OCI-LY1 (cell line): ENCODE results near the gene INPP5K.
"Not testable (repeated sequence)": the region's sequence is repeated elsewhere in the genome, so short reads cannot be mapped to it uniquely, and the experiment has no call there.

ENCODE experiments used
- H2AFZ ChIP-seq: fragments of 200-600 bp; sonication (generic), shearing (Covaris generic); 2 replicates; pipeline ENCODE4 v1.6.0; 2014; ENCODE audit warnings: antibody characterized with exemption, mild to moderate bottlenecking, low read length
- H3F3A ChIP-seq: fragments of 200-600 bp; sonication (generic), shearing (Covaris generic); 2 replicates; pipeline ENCODE4 v1.6.0; 2014; ENCODE audit warnings: mild to moderate bottlenecking, antibody characterized with exemption, low read length, moderate library complexity; ENCODE audit not compliant: insufficient read depth
- H3K27ac ChIP-seq: fragments of 200-600 bp; sonication (generic); 2 replicates; pipeline ENCODE4 v1.5.1; 2014; ENCODE audit warnings: low read length, mixed run types, mild to moderate bottlenecking, low read depth; ENCODE audit not compliant: poor library complexity, severe bottlenecking
- H3K27me3 ChIP-seq: fragments of 200-600 bp; sonication (generic); 2 replicates; pipeline ENCODE4 v1.6.0; 2014; ENCODE audit warnings: antibody characterized with exemption, mild to moderate bottlenecking, low read length, moderate library complexity; ENCODE audit not compliant: insufficient read depth
- H3K36me3 ChIP-seq: fragments of 200-600 bp; sonication (generic); 2 replicates; pipeline ENCODE4 v1.6.1; 2014; ENCODE audit warnings: mild to moderate bottlenecking, antibody characterized with exemption, low read length, moderate library complexity, mixed read lengths; ENCODE audit not compliant: insufficient read depth
- H3K4me1 ChIP-seq: fragments of 200-600 bp; sonication (generic); 2 replicates; pipeline ENCODE4 v1.5.1; 2014; ENCODE audit warnings: mild to moderate bottlenecking, low read length, moderate library complexity; ENCODE audit not compliant: insufficient read depth, severe bottlenecking
- H3K4me2 ChIP-seq: fragments of 200-600 bp; sonication (generic), shearing (Covaris generic); 2 replicates; pipeline ENCODE4 v1.6.1; 2014; ENCODE audit warnings: low read length
- H3K4me3 ChIP-seq: fragments of 200-600 bp; sonication (generic); 2 replicates; pipeline ENCODE4 v1.5.1; 2014; ENCODE audit warnings: low read length, low read depth, mild to moderate bottlenecking, mixed read lengths; ENCODE audit not compliant: poor library complexity, severe bottlenecking
- H3K79me2 ChIP-seq: fragments of 200-600 bp; shearing (Covaris generic); 2 replicates; pipeline ENCODE4 v1.6.1; 2016; ENCODE audit warnings: mixed run types, low read length, mixed read lengths; ENCODE audit not compliant: insufficient read depth
- H3K9ac ChIP-seq: fragments of 200-600 bp; sonication (generic), shearing (Covaris generic); 2 replicates; pipeline ENCODE4 v1.6.1; 2014; ENCODE audit warnings: mild to moderate bottlenecking, low read length, mixed read lengths
- H3K9me2 ChIP-seq: fragments of 200-600 bp; sonication (generic), shearing (Covaris generic); 2 replicates; pipeline ENCODE4 v1.6.1; 2014; ENCODE audit warnings: low read depth, mild to moderate bottlenecking, low read length, mixed read lengths
- H3K9me3 ChIP-seq: fragments of 200-600 bp; shearing (Covaris generic); 2 replicates; pipeline ENCODE4 v1.6.1; 2014; ENCODE audit warnings: low read length, mixed read lengths
- H4K20me1 ChIP-seq: fragments of 200-600 bp; sonication (generic), shearing (Covaris generic); 2 replicates; pipeline ENCODE4 v1.6.0; 2016; ENCODE audit warnings: mild to moderate bottlenecking, low read length; ENCODE audit not compliant: insufficient read depth
- CTCF ChIP-seq: fragments of 200-600 bp; sonication (generic), shearing (Covaris generic); IDR thresholded peaks from 2 replicates; pipeline ENCODE4 v1.5.1; 2017; ENCODE audit warnings: mild to moderate bottlenecking, antibody characterized with exemption, low read length, moderate library complexity, mixed read lengths
- EZH2 ChIP-seq: fragments of 200-600 bp; sonication (generic), shearing (Covaris generic); IDR thresholded peaks from 2 replicates; pipeline ENCODE4 v1.8.0; 2017; ENCODE audit warnings: borderline replicate concordance, mixed run types, mild to moderate bottlenecking, antibody characterized with exemption, low read length, moderate library complexity, mixed read lengths

Gene INPP5K

GRCh38 chr17:1509290-1509881 is 7.0 kb downstream of the INPP5K start:
- no peaks in the 10 kb centered on the region for H3K4me1 ChIP-seq
- no peaks in the 10 kb centered on the region for H3F3A ChIP-seq
- H2AFZ ChIP-seq = no peak overlapping the region
- H3K4me3 ChIP-seq = no peak overlapping the region
- H3K4me2 ChIP-seq = no peak overlapping the region
- H3K27ac ChIP-seq = no peak overlapping the region
- H3K9me3 ChIP-seq = no peaks in the 10 kb centered on the region
- H3K9ac ChIP-seq = no peak overlapping the region
- no peaks in the 10 kb centered on the region for H3K27me3 ChIP-seq
- H3K36me3 ChIP-seq = peaks cover 22% of the 10 kb centered on the region; the same call in 1 of the 2 replicates
- H4K20me1 ChIP-seq = no peaks in the 10 kb centered on the region
- no peaks in the 10 kb centered on the region for H3K79me2 ChIP-seq
- TF ChIP-seq EZH2 (no peak), CTCF (no peak)
- no peaks in the 10 kb centered on the region for H3K9me2 ChIP-seq

GRCh38 chr17:1508709-1509108 is 7.7 kb downstream of the INPP5K start:
- H3K79me2 ChIP-seq, H3K4me2 ChIP-seq, H3K9me2 ChIP-seq: not testable (repeated sequence)

GRCh38 chr17:1506649-1507267 is 9.7 kb downstream of the INPP5K start:
- TF ChIP-seq EZH2 (no peak), CTCF (no peak)
- Histone ChIP-seq H3K4me3 (no peak overlapping the region), H3K36me3 (peaks cover 17% of the 10 kb centered on the region; the same call in 1 of the 2 replicates), H3K4me1 (no peaks in the 10 kb centered on the region), H3K79me2 (no peaks in the 10 kb centered on the region), H3F3A (no peaks in the 10 kb centered on the region), H3K27me3 (no peaks in the 10 kb centered on the region), H3K9me3 (no peaks in the 10 kb centered on the region), H3K9me2 (no peaks in the 10 kb centered on the region), H3K9ac (no peak overlapping the region), H3K27ac (no peak overlapping the region), H2AFZ (no peak overlapping the region), H4K20me1 (no peaks in the 10 kb centered on the region), H3K4me2 (no peak overlapping the region)

More at GRCh38 chr17:1508709-1509108, 7.7 kb downstream of the INPP5K start:
- not testable (repeated sequence) for H3K27me3 ChIP-seq, H3K27ac ChIP-seq, H3K9me3 ChIP-seq, H4K20me1 ChIP-seq, H3K4me1 ChIP-seq, H3K4me3 ChIP-seq, H3F3A ChIP-seq, H2AFZ ChIP-seq, H3K9ac ChIP-seq
- peaks cover 22% of the 10 kb centered on the region; the same call in 1 of the 2 replicates for H3K36me3 ChIP-seq

GRCh38 chr17:1505586-1505985 is 10.8 kb downstream of the INPP5K start:
- no peak overlapping the region for H3K9ac ChIP-seq
- no peaks in the 10 kb centered on the region for H3K27me3 ChIP-seq
- no peaks in the 10 kb centered on the region for H3K9me2 ChIP-seq
- H3K27ac ChIP-seq = no peak overlapping the region
- H3F3A ChIP-seq = no peaks in the 10 kb centered on the region
- H4K20me1 ChIP-seq = no peaks in the 10 kb centered on the region
- TF ChIP-seq CTCF = no peak
- TF ChIP-seq EZH2 = no peak
- peaks cover 17% of the 10 kb centered on the region; the same call in 1 of the 2 replicates for H3K36me3 ChIP-seq
- no peak overlapping the region for H3K4me2 ChIP-seq
- no peak overlapping the region for H3K4me3 ChIP-seq
- H3K9me3 ChIP-seq = no peaks in the 10 kb centered on the region
- no peak overlapping the region for H2AFZ ChIP-seq
- no peaks in the 10 kb centered on the region for H3K79me2 ChIP-seq
- H3K4me1 ChIP-seq = no peaks in the 10 kb centered on the region
